Testis (tissue), 3 donors: ENCODE measurements around the gene VDAC2. TPM values are rescaled to one million over a fixed set of nuclear protein-coding genes. Genes with fewer than 3 reads are reported as not detected.

Experiments used
- DNase-seq: peaks from one replicate; pipeline ENCODE4 v3.0.0-alpha.2; 2019
- H3K27ac ChIP-seq, 2 donors: fragments of 200-600 bp; sonication (generic); one replicate each; pipeline ENCODE4 v1.5.1; 2019
- H3K27me3 ChIP-seq: fragments of 200-600 bp; sonication (generic); one replicate; pipeline ENCODE4 v1.5.1; 2019
- H3K36me3 ChIP-seq: fragments of 200-600 bp; sonication (generic); one replicate; pipeline ENCODE4 v1.5.1; 2017; ENCODE audit warnings: low read depth; ENCODE audit errors: missing control alignments
- H3K4me1 ChIP-seq: fragments of 200-600 bp; sonication (generic); one replicate; pipeline ENCODE4 v1.5.1; 2019
- H3K4me3 ChIP-seq, 2 donors: fragments of 200-600 bp; sonication (generic); one replicate each; pipeline ENCODE4 v1.5.1; 2017 to 2019
- H3K9me3 ChIP-seq: fragments of 200-600 bp; sonication (generic); one replicate; pipeline ENCODE4 v1.5.1; 2017
- POLR2A ChIP-seq: fragments of 450-650 bp; IDR thresholded peaks from one replicate; pipeline ENCODE4 v1.6.1; 2017; ENCODE audit warnings: antibody characterized with exemption, mild to moderate bottlenecking, moderate library complexity
- WGBS, 2 donors: methylation state at CpG; one replicate each; pipeline ENCODE4 v1.1.5; 2018; 5-methylcytosine and 5-hydroxymethylcytosine counted together
- intact Hi-C: fragments of 100-400 bp; cut with DNase I; formaldehyde crosslinking; loops from one replicate; pipeline ENCODE4 v1.15.1; 2023; ENCODE audit warnings: low total_unique reads
- polyA plus RNA-seq: library from polyadenylated mRNA; stranded (reverse); fragments of 350-450 nt; fragmentation: Illumina TruSeq; extraction: RNeasy Lipid Tissue Mini Kit (QIAGEN cat#74804); gene quantifications from one replicate; pipeline ENCODE4 v1.2.3, GENCODE V29; 2014; ENCODE audit warnings: low read depth, low replicate concordance; ENCODE audit not compliant: insufficient read depth
- total RNA-seq, 2 donors: library from RNA; depleted of rRNA; stranded (reverse); fragments of >200 nt; gene quantifications; one replicate each; pipeline ENCODE4 v1.2.3, GENCODE V29; 2016
- TF ChIP-seq, protein P1 (sequence below), 3 experiments: fragments of 450-650 bp in 2 of 3; fragments of 200-600 bp in 1 of 3; sonication (generic) in 1 of 3; IDR thresholded peaks; one replicate each; pipeline ENCODE4 v1.5.1; 2016 to 2019; ENCODE audit warnings: antibody characterized with exemption in 3 of 3, mild to moderate bottlenecking in 2 of 3, moderate library complexity in 1 of 3

The VDAC2 gene
- total and polyA plus RNA-seq, 3 donors from 2014 or later = 105 to 234 (median 111) TPM

DNA sequence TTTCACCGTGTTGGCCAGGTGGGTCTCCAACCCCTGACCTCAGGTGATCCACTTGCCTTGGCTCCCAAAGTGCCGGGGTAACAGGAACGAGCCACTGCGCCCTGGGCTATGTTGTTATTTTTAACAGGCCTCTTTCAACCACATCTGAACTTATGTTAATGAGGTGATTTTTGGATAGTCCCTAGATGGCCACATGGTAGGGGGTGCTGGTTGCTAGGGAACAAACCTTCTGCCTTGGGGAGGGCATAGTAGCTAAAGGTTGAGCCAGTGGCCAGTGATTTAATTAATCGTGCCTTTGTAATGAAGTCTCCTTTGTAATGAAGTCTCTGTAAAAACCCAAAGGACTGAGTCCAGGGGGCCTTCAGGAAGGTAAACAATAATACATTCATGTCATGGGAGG is 16.1 kb downstream of the VDAC2 start:
- H3K27ac ChIP-seq = peak overlapping the region; percentile 82 to 92
- H3K27me3 ChIP-seq = no peaks in the 10 kb centered on the region
- no peaks in the 10 kb centered on the region for H3K36me3 ChIP-seq
- H3K9me3 ChIP-seq = no peaks in the 10 kb centered on the region
- no peak for TF ChIP-seq POLR2A
- TF ChIP-seq, protein P1, sequence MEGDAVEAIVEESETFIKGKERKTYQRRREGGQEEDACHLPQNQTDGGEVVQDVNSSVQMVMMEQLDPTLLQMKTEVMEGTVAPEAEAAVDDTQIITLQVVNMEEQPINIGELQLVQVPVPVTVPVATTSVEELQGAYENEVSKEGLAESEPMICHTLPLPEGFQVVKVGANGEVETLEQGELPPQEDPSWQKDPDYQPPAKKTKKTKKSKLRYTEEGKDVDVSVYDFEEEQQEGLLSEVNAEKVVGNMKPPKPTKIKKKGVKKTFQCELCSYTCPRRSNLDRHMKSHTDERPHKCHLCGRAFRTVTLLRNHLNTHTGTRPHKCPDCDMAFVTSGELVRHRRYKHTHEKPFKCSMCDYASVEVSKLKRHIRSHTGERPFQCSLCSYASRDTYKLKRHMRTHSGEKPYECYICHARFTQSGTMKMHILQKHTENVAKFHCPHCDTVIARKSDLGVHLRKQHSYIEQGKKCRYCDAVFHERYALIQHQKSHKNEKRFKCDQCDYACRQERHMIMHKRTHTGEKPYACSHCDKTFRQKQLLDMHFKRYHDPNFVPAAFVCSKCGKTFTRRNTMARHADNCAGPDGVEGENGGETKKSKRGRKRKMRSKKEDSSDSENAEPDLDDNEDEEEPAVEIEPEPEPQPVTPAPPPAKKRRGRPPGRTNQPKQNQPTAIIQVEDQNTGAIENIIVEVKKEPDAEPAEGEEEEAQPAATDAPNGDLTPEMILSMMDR (IDR thresholded peaks at IDR 0.05) = no peak
- H3K4me3 ChIP-seq = no peak overlapping the region
- no peak for DNase-seq
- H3K4me1 ChIP-seq = peaks cover 40% of the 10 kb centered on the region
- WGBS, 2 donors = 67 to 81% methylated on average over 5 of the region's 5 CpGs
- intact Hi-C loops = no loop called here

DNA sequence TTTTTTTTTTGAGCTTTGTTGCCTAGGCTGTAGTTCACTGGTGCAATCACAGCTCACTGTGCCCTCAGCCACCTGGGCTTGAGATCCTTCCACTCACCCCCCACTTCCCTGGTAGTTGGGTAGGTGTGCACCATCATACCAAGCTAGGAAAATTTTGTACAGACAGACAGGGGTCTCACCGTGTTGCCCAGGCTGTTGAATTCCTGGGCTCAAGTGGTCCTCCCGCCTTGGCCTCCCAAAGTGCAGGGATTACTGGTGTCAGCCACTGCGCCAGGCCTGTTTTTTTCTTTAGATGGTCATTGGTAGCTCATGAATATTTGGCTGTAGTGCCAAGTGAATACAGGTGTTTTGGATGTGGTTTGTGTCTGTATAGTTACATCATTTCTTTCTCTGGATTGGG is 17.7 kb downstream of the VDAC2 start:
- H3K27ac ChIP-seq = peak overlapping the region in 1 of 2 donors; percentile 92
- WGBS, 2 donors = 88 to 100% methylated on average over 3 of the region's 3 CpGs
- H3K36me3 ChIP-seq = no peaks in the 10 kb centered on the region
- no peaks in the 10 kb centered on the region for H3K27me3 ChIP-seq
- no peak for TF ChIP-seq POLR2A
- TF ChIP-seq, protein P1 (IDR thresholded peaks at IDR 0.05) = no peak
- H3K9me3 ChIP-seq = no peaks in the 10 kb centered on the region
- intact Hi-C loops = no loop called here
- no peak overlapping the region for H3K4me3 ChIP-seq
- H3K4me1 ChIP-seq = peaks cover 40% of the 10 kb centered on the region
- no peak for DNase-seq

DNA sequence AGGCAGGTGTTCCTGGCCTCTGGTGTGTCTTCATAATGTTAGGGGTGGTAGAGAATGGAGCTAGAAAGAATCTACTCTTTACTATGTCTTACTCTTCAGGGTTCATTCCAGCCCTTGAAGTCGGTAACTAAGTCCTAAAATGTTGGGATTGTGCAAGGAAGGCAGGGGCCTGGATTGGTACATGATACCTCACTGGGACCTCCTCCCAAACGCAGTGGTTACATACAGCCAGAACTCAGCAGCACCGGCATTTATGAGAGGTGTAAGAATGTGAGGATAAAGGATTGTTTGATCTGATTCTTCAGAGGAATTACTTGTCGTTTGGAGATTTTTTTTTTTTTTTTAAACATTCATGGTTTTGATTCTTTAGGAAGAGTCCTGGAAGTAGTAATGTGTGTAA is 18.2 kb downstream of the VDAC2 start:
- TF ChIP-seq POLR2A = no peak
- TF ChIP-seq, protein P1 (IDR thresholded peaks at IDR 0.05) = no peak
- no peaks in the 10 kb centered on the region for H3K36me3 ChIP-seq
- H3K4me1 ChIP-seq = peaks cover 38% of the 10 kb centered on the region
- peak overlapping the region in 1 of 2 donors; percentile 92 for H3K27ac ChIP-seq
- H3K9me3 ChIP-seq = no peaks in the 10 kb centered on the region
- no peak overlapping the region for H3K4me3 ChIP-seq
- intact Hi-C loops = no loop called here
- DNase-seq = no peak
- H3K27me3 ChIP-seq = no peaks in the 10 kb centered on the region
- WGBS, 2 donors = 61 to 66% methylated on average over 4 of the region's 4 CpGs

DNA sequence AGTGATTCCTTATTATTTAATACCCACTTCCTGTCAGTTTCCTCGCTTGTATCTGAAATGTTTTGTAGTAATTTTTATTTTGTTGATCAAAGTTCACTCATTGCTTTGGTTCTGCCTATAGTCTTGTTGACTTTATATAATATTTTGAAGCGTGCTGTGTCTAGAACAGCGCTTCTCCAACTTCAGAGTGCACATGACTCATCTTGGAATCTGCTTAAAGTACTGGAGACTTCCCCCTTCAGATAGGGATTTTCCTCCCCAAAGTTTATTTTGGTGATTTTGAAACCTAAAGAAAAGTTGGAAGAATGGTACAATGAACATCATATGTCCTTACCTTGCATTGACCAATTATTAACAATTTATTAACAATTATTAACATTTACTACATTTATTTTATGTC is 19.4 kb downstream of the VDAC2 start:
- H3K4me1 ChIP-seq = peaks cover 27% of the 10 kb centered on the region
- 92 to 99% methylated on average over 3 of the region's 3 CpGs for WGBS, 2 donors
- no peak overlapping the region for H3K27ac ChIP-seq
- no peaks in the 10 kb centered on the region for H3K27me3 ChIP-seq
- H3K9me3 ChIP-seq = no peaks in the 10 kb centered on the region
- TF ChIP-seq, protein P1 (IDR thresholded peaks at IDR 0.05) = no peak
- TF ChIP-seq POLR2A = no peak
- DNase-seq = no peak
- no peak overlapping the region for H3K4me3 ChIP-seq
- no peaks in the 10 kb centered on the region for H3K36me3 ChIP-seq
- intact Hi-C loops = loop anchor here (10.0 kb wide), 2 partner anchors 125 to 985 kb away; a partner anchor contains a TSS

DNA sequence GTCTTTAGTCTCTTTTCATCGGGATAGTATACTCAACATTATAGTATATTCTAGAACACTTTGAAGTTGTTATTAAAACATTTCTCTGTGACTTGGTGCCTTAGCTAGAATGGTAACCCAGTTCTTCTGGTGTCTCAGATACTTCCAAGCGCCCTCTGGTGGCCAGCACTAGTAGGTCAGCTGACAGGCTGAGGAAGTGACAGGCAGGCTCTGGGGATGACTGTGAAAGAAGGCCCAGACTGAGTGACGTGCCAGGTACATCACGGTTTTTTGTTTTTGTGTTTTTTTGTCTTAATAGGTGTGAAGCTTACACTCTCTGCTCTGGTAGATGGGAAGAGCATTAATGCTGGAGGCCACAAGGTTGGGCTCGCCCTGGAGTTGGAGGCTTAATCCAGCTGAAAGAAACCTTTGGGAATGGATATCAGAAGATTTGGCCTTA is 20.0 kb downstream of the VDAC2 start:
- intact Hi-C loops = loop anchor here (10.0 kb wide), 2 partner anchors 126 to 986 kb away; a partner anchor contains a TSS
- Histone ChIP-seq H3K36me3 (no peaks in the 10 kb centered on the region), H3K9me3 (no peaks in the 10 kb centered on the region), H3K27me3 (no peaks in the 10 kb centered on the region), H3K4me1 (peaks cover 22% of the 10 kb centered on the region), H3K4me3 (no peak overlapping the region), H3K27ac (no peak overlapping the region)
- peak; percentile 95 for DNase-seq
- TF ChIP-seq, protein P1 (IDR thresholded peaks at IDR 0.05) = peak; percentile 92 to 93 (median 92)
- no peak for TF ChIP-seq POLR2A
- 35 to 47% methylated on average over 5 of the region's 5 CpGs for WGBS, 2 donors
